HCT116 (cell line): ENCODE measurements around the gene TMEM140. TPM values are rescaled to one million over a fixed set of nuclear protein-coding genes. Genes with fewer than 3 reads are reported as not detected.

Source experiments
- ATAC-seq: fragments of 200-7000 bp; cut with Tn5 transposase; 2 replicates; pipeline ENCODE4 v1.9.1; 2020; ENCODE audit warnings: mild to moderate bottlenecking, moderate library complexity
- BruUV-seq: library from RNA; stranded (reverse); fragments of 400-500 nt; replicated peaks from 2 replicates; lab custom pipeline; 2021; lab: Mats Ljungman, UMichigan
- CTCF ChIA-PET: fragments of 300-600 bp; sonication (Branson Sonifier 250); formaldehyde crosslinking; loops from one replicate; lab custom pipeline; 2021; ENCODE audit warnings: antibody characterized with exemption; lab: Charles Lee
- POLR2A ChIA-PET: fragments of 300-600, 350-600 bp; sonication (Branson Sonifier 250); formaldehyde crosslinking; loops from one replicate; lab custom pipeline; 2021; ENCODE audit warnings: antibody characterized with exemption; lab: Charles Lee
- RAD21 ChIA-PET, 2 experiments: fragments of 300-600 bp; sonication (Branson Sonifier 250); formaldehyde crosslinking; loops; one replicate each; lab custom pipeline; 2023; ENCODE audit warnings: low total read pairs in 2 of 2; ENCODE audit not compliant: uncharacterized antibody in 2 of 2, unreplicated experiment in 2 of 2, low non-redundant PET in 1 of 2; lab: Charles Lee
- DNase-seq: peaks from one replicate; pipeline ENCODE4 v3.0.0-alpha.2; 2010; ENCODE audit warnings: low read depth, low spot score
- H2AFZ ChIP-seq: fragments of 200-600 bp; shearing (Covaris generic), sonication (generic); 2 replicates; pipeline ENCODE4 v1.6.1; 2017; ENCODE audit warnings: low read depth, mixed run types, mixed read lengths, antibody characterized with exemption, low read length; ENCODE audit not compliant: poor library complexity, severe bottlenecking
- H3K27ac ChIP-seq: 2 replicates; pipeline ENCODE4 v1.5.1; 2012; ENCODE audit warnings: low read depth, low read length
- H3K27me3 ChIP-seq: fragments of 200-600 bp; sonication (generic); 2 replicates; pipeline ENCODE4 v1.6.1; 2016; ENCODE audit warnings: mixed run types, low read length, mixed read lengths; ENCODE audit not compliant: insufficient read depth
- H3K36me3 ChIP-seq, 2 experiments: fragments of 200-500 bp in 1 of 2; fragments of 200-600 bp in 1 of 2; sonication (Bioruptor generic) in 1 of 2; sonication (generic) in 1 of 2; 2 replicates each; pipeline versions ENCODE4 v1.5.1 to v1.6.1; 2014 to 2016; ENCODE audit warnings: low read length in 2 of 2, inconsistent platforms in 1 of 2, mixed read lengths in 1 of 2, mixed run types in 1 of 2; ENCODE audit not compliant: insufficient read depth in 2 of 2, control insufficient read depth in 1 of 2
- H3K4me1 ChIP-seq, 2 experiments: fragments of 200-600 bp in 1 of 2; sonication (generic) in 1 of 2; 2 replicates each; pipeline versions ENCODE4 v1.5.1 to v1.6.1; 2012 to 2017; ENCODE audit warnings: low read length in 2 of 2, inconsistent platforms in 1 of 2, mild to moderate bottlenecking in 1 of 2, mixed read lengths in 1 of 2, mixed run types in 1 of 2, moderate library complexity in 1 of 2; ENCODE audit not compliant: insufficient read depth in 2 of 2, control insufficient read depth in 1 of 2
- H3K4me2 ChIP-seq: fragments of 200-600 bp; sonication (generic); 2 replicates; pipeline ENCODE4 v1.6.1; 2017; ENCODE audit warnings: mixed run types, low read length, mixed read lengths
- H3K4me3 ChIP-seq, 2 experiments: fragments of 200-600 bp in 1 of 2; sonication (generic) in 1 of 2; replicated peaks in 1 of 2; 2 replicates each; pipeline ENCODE4 v1.5.1; 2011 to 2016; ENCODE audit warnings: low read length in 2 of 2, control low read depth in 1 of 2, low read depth in 1 of 2, mild to moderate bottlenecking in 1 of 2, mixed read lengths in 1 of 2, mixed run types in 1 of 2
- H3K79me2 ChIP-seq: fragments of 200-600 bp; sonication (generic); 2 replicates; pipeline ENCODE4 v1.6.1; 2017; ENCODE audit warnings: mild to moderate bottlenecking, mixed run types, low read length, moderate library complexity, mixed read lengths; ENCODE audit not compliant: insufficient read depth
- H3K9ac ChIP-seq: fragments of 200-600 bp; sonication (generic); 2 replicates; pipeline ENCODE4 v1.6.1; 2016; ENCODE audit warnings: low read length, mixed read lengths
- H3K9me2 ChIP-seq: fragments of 200-600 bp; sonication (generic), shearing (Covaris generic); 2 replicates; pipeline ENCODE4 v1.6.1; 2017; ENCODE audit warnings: mixed run types, mild to moderate bottlenecking, moderate library complexity; ENCODE audit not compliant: insufficient read depth
- H3K9me3 ChIP-seq, 2 experiments: fragments of 200-500 bp in 1 of 2; fragments of 200-600 bp in 1 of 2; sonication (Bioruptor generic) in 1 of 2; sonication (generic) in 1 of 2; 2 replicates each; pipeline ENCODE4 v1.6.1; 2014 to 2017; ENCODE audit warnings: low read length in 2 of 2, mixed read lengths in 2 of 2, inconsistent platforms in 1 of 2, low read depth in 1 of 2, mild to moderate bottlenecking in 1 of 2, mixed run types in 1 of 2, moderate library complexity in 1 of 2; ENCODE audit not compliant: control insufficient read depth in 1 of 2, insufficient read depth in 1 of 2
- H4K20me1 ChIP-seq: fragments of 200-600 bp; sonication (generic), shearing (Covaris generic); 2 replicates; pipeline ENCODE4 v1.6.1; 2017; ENCODE audit warnings: mixed run types, mild to moderate bottlenecking, moderate library complexity; ENCODE audit not compliant: insufficient read depth
- ATF3 ChIP-seq: IDR thresholded peaks from 2 replicates; pipeline ENCODE4 v1.6.1; 2012
- CBX3 ChIP-seq: IDR thresholded peaks from 2 replicates; pipeline ENCODE4 v1.6.1; 2012; ENCODE audit warnings: low read depth
- CEBPB ChIP-seq: IDR thresholded peaks from 2 replicates; pipeline ENCODE4 v1.6.1; 2012; ENCODE audit warnings: low read depth
- EGR1 ChIP-seq: IDR thresholded peaks from 2 replicates; pipeline ENCODE4 v1.6.1; 2012; ENCODE audit warnings: low read depth
- ELF1 ChIP-seq: IDR thresholded peaks from 2 replicates; pipeline ENCODE4 v1.6.1; 2012; ENCODE audit warnings: low read depth, borderline replicate concordance
- EZH2 ChIP-seq: fragments of 200-600 bp; sonication (generic); IDR thresholded peaks from 2 replicates; pipeline ENCODE4 v1.6.1; 2017; ENCODE audit warnings: antibody characterized with exemption, mixed run types
- EZH2phosphoT487 ChIP-seq: fragments of 200-600 bp; IDR thresholded peaks from 2 replicates; pipeline ENCODE4 v1.6.1; 2018; ENCODE audit warnings: antibody characterized with exemption, borderline replicate concordance
- FOSL1 ChIP-seq: IDR thresholded peaks from 2 replicates; pipeline ENCODE4 v1.6.1; 2012; ENCODE audit warnings: low read depth
- JUND ChIP-seq: IDR thresholded peaks from 2 replicates; pipeline ENCODE4 v1.6.1; 2012
- MAX ChIP-seq: IDR thresholded peaks from 2 replicates; pipeline ENCODE4 v1.6.1; 2012
- POLR2A ChIP-seq: IDR thresholded peaks from 2 replicates; pipeline ENCODE4 v1.7.0; 2011; ENCODE audit warnings: borderline replicate concordance; ENCODE audit not compliant: insufficient read depth, insufficient read length; ENCODE audit errors: extremely low read depth
- POLR2AphosphoS5 ChIP-seq: IDR thresholded peaks from 2 replicates; pipeline ENCODE4 v1.6.1; 2011; ENCODE audit warnings: mild to moderate bottlenecking, low read depth, low read length, moderate library complexity
- RAD21 ChIP-seq: IDR thresholded peaks from 2 replicates; pipeline ENCODE4 v1.6.1; 2012; ENCODE audit warnings: low read depth, mild to moderate bottlenecking
- REST ChIP-seq: IDR thresholded peaks from 2 replicates; pipeline ENCODE4 v1.6.1; 2012; ENCODE audit warnings: low read depth
- SIN3A ChIP-seq: IDR thresholded peaks from 2 replicates; pipeline ENCODE4 v1.6.1; 2012; ENCODE audit warnings: low read depth
- SP1 ChIP-seq: IDR thresholded peaks from 2 replicates; pipeline ENCODE4 v1.6.1; 2012; ENCODE audit warnings: low read depth
- SRF ChIP-seq: IDR thresholded peaks from 2 replicates; pipeline ENCODE4 v1.6.1; 2012; ENCODE audit warnings: low read depth
- TCF7L2 ChIP-seq: IDR thresholded peaks from 2 replicates; pipeline ENCODE4 v1.7.0; 2011; ENCODE audit warnings: borderline replicate concordance, inconsistent platforms; ENCODE audit not compliant: insufficient read depth, insufficient read length; ENCODE audit errors: extremely low read depth
- YY1 ChIP-seq: IDR thresholded peaks from 2 replicates; pipeline ENCODE4 v1.6.1; 2011; ENCODE audit warnings: low read length, low read depth, moderate library complexity, mild to moderate bottlenecking; ENCODE audit not compliant: insufficient replicate concordance; ENCODE audit errors: extremely low read depth
- ZFX ChIP-seq: fragments of 450-650 bp; IDR thresholded peaks from 2 replicates; pipeline ENCODE4 v1.6.1; 2017
- intact Hi-C: fragments of 100-400 bp; cut with micrococcal nuclease; formaldehyde crosslinking; loops from 2 replicates; pipeline ENCODE4 v1.10.0; 2022
- total RNA-seq: library from RNA; stranded (reverse); gene quantifications from one replicate; pipeline ENCODE4 v1.2.1, GENCODE V29; 2021; ENCODE audit not compliant: unreplicated experiment

Gene TMEM140
- total RNA-seq, 1 experiment from 2014 or later = not detected

GRCh38 chr7:135158874-135159273 lies 11.0 kb downstream of the TMEM140 start:
- peaks cover 18 to 23% of the 10 kb centered on the region in 2 experiments for H3K4me1 ChIP-seq

More at GRCh38 chr7:135158874-135159273, 11.0 kb downstream of the TMEM140 start:
- no peak for ATAC-seq
- intact Hi-C loops = no loop called here
- POLR2A ChIA-PET = no interaction called here
- Histone ChIP-seq H3K9ac (no peak overlapping the region), H3K9me2 (no peaks in the 10 kb centered on the region), H4K20me1 (no peaks in the 10 kb centered on the region), H3K79me2 (no peaks in the 10 kb centered on the region), H3K9me3 (peaks cover 5 to 11% of the 10 kb centered on the region in 2 experiments), H3K27me3 (no peaks in the 10 kb centered on the region), H2AFZ (no peak overlapping the region), H3K4me2 (no peak overlapping the region), H3K36me3 (peaks cover 0 to under 1% of the 10 kb centered on the region in 2 experiments; a peak in 1 of 4 replicates), H3K27ac (no peak overlapping the region), H3K4me3 (no peak overlapping the region)
- RAD21 ChIA-PET = no interaction called here
- no TSS peak for BruUV-seq
- TF ChIP-seq EGR1 (no peak), SP1 (no peak), TCF7L2 (no peak), POLR2AphosphoS5 (no peak), CBX3 (no peak), POLR2A (no peak), EZH2phosphoT487 (no peak), JUND (no peak), YY1 (no peak), ATF3 (no peak), EZH2 (no peak), ZFX (no peak), FOSL1 (no peak), ELF1 (no peak), SRF (no peak), SIN3A (no peak), MAX (no peak), CEBPB (no peak), RAD21 (no peak), REST (no peak)
- CTCF ChIA-PET = no interaction called here
- DNase-seq = no peak
